ENCODE data around the gene VRK3. TPM values are rescaled to one million over a fixed set of nuclear protein-coding genes. Genes with fewer than 3 reads are reported as not detected.

VRK3 gene
- total RNA-seq, 1 donor from 2014 or later, result 27.6 TPM

- intact Hi-C loops (cut with DNase I), result no loop called here
- Histone ChIP-seq H3K27me3 (no peaks in the 10 kb centered on the region), H3K4me1 (no peaks in the 10 kb centered on the region), H3K4me3 (no peak overlapping the region), H3K27ac (no peak overlapping the region), H3K36me3 (peaks cover 40 to 51% of the 10 kb centered on the region in 2 donors), H3K9me3 (peaks cover 44 to 81% of the 10 kb centered on the region in 2 donors)
- DNase-seq (ENCODE audit: low spot score in 2 of 2), result no peak
- TF ChIP-seq, protein P1, sequence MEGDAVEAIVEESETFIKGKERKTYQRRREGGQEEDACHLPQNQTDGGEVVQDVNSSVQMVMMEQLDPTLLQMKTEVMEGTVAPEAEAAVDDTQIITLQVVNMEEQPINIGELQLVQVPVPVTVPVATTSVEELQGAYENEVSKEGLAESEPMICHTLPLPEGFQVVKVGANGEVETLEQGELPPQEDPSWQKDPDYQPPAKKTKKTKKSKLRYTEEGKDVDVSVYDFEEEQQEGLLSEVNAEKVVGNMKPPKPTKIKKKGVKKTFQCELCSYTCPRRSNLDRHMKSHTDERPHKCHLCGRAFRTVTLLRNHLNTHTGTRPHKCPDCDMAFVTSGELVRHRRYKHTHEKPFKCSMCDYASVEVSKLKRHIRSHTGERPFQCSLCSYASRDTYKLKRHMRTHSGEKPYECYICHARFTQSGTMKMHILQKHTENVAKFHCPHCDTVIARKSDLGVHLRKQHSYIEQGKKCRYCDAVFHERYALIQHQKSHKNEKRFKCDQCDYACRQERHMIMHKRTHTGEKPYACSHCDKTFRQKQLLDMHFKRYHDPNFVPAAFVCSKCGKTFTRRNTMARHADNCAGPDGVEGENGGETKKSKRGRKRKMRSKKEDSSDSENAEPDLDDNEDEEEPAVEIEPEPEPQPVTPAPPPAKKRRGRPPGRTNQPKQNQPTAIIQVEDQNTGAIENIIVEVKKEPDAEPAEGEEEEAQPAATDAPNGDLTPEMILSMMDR (IDR thresholded peaks at IDR 0.05), result no peak
Observed at GRCh38 chr19:50047671-50048070, 22.5 kb upstream of the VRK3 start.

DNA sequence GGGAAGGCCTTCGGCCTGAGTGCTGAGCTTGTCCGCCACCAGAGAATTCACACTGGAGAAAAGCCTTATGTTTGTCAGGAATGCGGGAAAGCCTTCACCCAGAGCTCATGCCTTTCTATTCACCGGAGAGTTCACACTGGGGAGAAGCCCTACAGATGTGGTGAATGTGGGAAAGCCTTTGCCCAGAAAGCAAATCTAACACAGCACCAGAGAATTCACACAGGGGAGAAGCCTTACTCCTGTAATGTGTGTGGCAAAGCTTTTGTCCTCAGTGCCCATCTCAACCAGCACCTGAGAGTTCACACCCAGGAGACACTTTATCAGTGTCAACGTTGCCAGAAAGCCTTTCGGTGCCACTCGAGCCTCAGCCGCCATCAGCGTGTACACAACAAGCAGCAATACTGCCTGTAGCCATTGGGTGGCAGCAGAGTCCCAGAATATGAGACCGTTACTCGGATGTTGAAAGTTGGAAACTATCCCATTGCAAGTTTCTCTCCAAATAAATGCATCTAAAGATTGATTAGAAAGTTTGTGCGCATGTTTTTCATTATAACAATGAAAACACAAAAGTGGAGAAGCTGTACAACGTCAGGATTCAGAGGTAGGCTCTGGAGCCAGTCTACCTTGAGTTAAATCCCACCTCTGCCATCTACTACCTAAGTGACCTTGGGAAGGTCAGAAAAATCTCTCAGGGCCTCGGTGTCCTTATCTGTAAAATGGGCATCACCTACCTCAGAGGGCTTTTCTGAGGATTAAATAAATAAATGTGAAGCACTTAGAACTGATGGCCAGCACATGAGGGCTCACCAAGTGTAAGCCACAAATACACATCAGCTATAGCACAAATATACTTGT, 21.7 kb upstream of the VRK3 start:
- Histone ChIP-seq H3K4me3 (no peak overlapping the region), H3K27me3 (no peaks in the 10 kb centered on the region), H3K27ac (no peak overlapping the region), H3K9me3 (peaks cover 44 to 83% of the 10 kb centered on the region in 2 donors), H3K36me3 (peaks cover 48 to 59% of the 10 kb centered on the region in 2 donors), H3K4me1 (no peaks in the 10 kb centered on the region)
- TF ChIP-seq, protein P1 (IDR thresholded peaks at IDR 0.05), result peak; percentile 33 to 55 (median 39)
- intact Hi-C loops (cut with DNase I), result no loop called here
- DNase-seq (ENCODE audit: low spot score in 2 of 2), result no peak

DNA sequence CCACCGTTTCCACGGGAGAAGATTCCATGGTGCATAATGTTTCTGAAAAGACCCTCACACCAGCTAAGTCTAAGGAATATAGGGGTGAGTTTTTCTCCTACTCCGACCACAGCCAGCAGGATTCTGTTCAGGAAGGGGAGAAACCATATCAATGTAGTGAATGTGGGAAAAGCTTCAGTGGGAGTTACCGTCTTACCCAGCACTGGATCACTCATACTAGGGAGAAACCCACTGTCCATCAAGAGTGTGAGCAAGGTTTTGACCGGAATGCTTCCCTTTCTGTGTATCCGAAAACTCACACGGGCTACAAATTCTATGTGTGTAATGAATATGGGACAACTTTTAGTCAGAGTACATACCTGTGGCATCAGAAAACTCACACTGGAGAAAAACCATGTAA, 19.8 kb upstream of the VRK3 start:
- DNase-seq (ENCODE audit: low spot score in 2 of 2), result no peak
- Histone ChIP-seq H3K4me3 (no peak overlapping the region), H3K9me3 (peaks cover 44 to 70% of the 10 kb centered on the region in 2 donors), H3K27ac (no peak overlapping the region), H3K36me3 (peaks cover 67 to 78% of the 10 kb centered on the region in 2 donors), H3K27me3 (no peaks in the 10 kb centered on the region), H3K4me1 (no peaks in the 10 kb centered on the region)
- intact Hi-C loops (cut with DNase I), result no loop called here
- TF ChIP-seq, protein P1 (IDR thresholded peaks at IDR 0.05), result no peak

- no peak for DNase-seq (ENCODE audit: low spot score in 2 of 2)
- no peaks in the 10 kb centered on the region for H3K4me1 ChIP-seq
- H3K4me3 ChIP-seq, result no peak overlapping the region
- H3K27me3 ChIP-seq, result no peaks in the 10 kb centered on the region
- no peak overlapping the region for H3K27ac ChIP-seq
- TF ChIP-seq, protein P1 (IDR thresholded peaks at IDR 0.05), result no peak
- peaks cover 77 to 88% of the 10 kb centered on the region in 2 donors for H3K36me3 ChIP-seq
- H3K9me3 ChIP-seq, result peaks cover 44 to 62% of the 10 kb centered on the region in 2 donors
- intact Hi-C loops (cut with DNase I), result no loop called here
Observed at GRCh38 chr19:50043967-50044366, 18.8 kb upstream of the VRK3 start.

GRCh38 chr19:50042363-50043024, 17.3 kb upstream of the VRK3 start:
- no peak for DNase-seq (ENCODE audit: low spot score in 2 of 2)
- Histone ChIP-seq H3K27me3 (no peaks in the 10 kb centered on the region), H3K36me3 (peaks cover 85 to 99% of the 10 kb centered on the region in 2 donors), H3K4me1 (no peaks in the 10 kb centered on the region), H3K27ac (no peak overlapping the region), H3K9me3 (peaks cover 36 to 51% of the 10 kb centered on the region in 2 donors), H3K4me3 (no peak overlapping the region)
- TF ChIP-seq, protein P1 (IDR thresholded peaks at IDR 0.05), result no peak
- intact Hi-C loops (cut with DNase I), result no loop called here
